Activated gamma-delta T cell (primary cell): ENCODE measurements around the gene KCNMB1.
"Not testable (repeated sequence)": the region's sequence is repeated elsewhere in the genome, so short reads cannot be mapped to it uniquely, and the experiment has no call there.

Source experiments
- DNase-seq: peaks from one replicate; lab custom pipeline; 2025; lab: John Stamatoyannopoulos, UW

KCNMB1 gene

GRCh38 chr5:170377027-170377426 lies 12.1 kb downstream of the KCNMB1 start:
- no peak for DNase-seq

- not testable (repeated sequence) for DNase-seq
Observed at GRCh38 chr5:170376526-170376925, 12.6 kb downstream of the KCNMB1 start.

GRCh38 chr5:170375283-170375682 lies 13.9 kb downstream of the KCNMB1 start:
- DNase-seq, result no peak

GRCh38 chr5:170372971-170373370 lies 16.2 kb downstream of the KCNMB1 start:
- no peak for DNase-seq

GRCh38 chr5:170368586-170368985 lies 20.6 kb downstream of the KCNMB1 start:
- DNase-seq, result no peak

GRCh38 chr5:170366276-170366675 lies 22.9 kb downstream of the KCNMB1 start:
- no peak for DNase-seq

- no peak for DNase-seq
Observed at GRCh38 chr5:170365831-170366230, 23.3 kb downstream of the KCNMB1 start.

GRCh38 chr5:170365011-170365410 lies 24.2 kb downstream of the KCNMB1 start:
- no peak for DNase-seq

GRCh38 chr5:170363671-170364070 lies 25.5 kb downstream of the KCNMB1 start:
- DNase-seq, result no peak

GRCh38 chr5:170362656-170363055 lies 26.5 kb downstream of the KCNMB1 start:
- no peak for DNase-seq

- no peak for DNase-seq
Observed at GRCh38 chr5:170362102-170362501, 27.1 kb downstream of the KCNMB1 start.

- no peak for DNase-seq
Observed at GRCh38 chr5:170361616-170362015, 27.6 kb downstream of the KCNMB1 start.

- no peak for DNase-seq
Observed at GRCh38 chr5:170361116-170361515, 28.1 kb downstream of the KCNMB1 start.

- DNase-seq, result no peak
Observed at GRCh38 chr5:170360709-170361108, 28.5 kb downstream of the KCNMB1 start.

- DNase-seq, result no peak
Observed at GRCh38 chr5:170357955-170358444, 31.2 kb downstream of the KCNMB1 start.

- DNase-seq, result no peak
Observed at GRCh38 chr5:170355601-170356098, 33.5 kb downstream of the KCNMB1 start.

- no peak for DNase-seq
Observed at GRCh38 chr5:170353961-170354360, 35.2 kb downstream of the KCNMB1 start.

- DNase-seq, result no peak
Observed at GRCh38 chr5:170353011-170353761, 36.0 kb downstream of the KCNMB1 start.

GRCh38 chr5:170348137-170348633 lies 41.0 kb downstream of the KCNMB1 start:
- no peak for DNase-seq

GRCh38 chr5:170347022-170347567 lies 42.1 kb downstream of the KCNMB1 start:
- no peak for DNase-seq

- no peak for DNase-seq
Observed at GRCh38 chr5:170345971-170346370, 43.2 kb downstream of the KCNMB1 start.

GRCh38 chr5:170343177-170343576 lies 46.0 kb downstream of the KCNMB1 start:
- no peak for DNase-seq

- no peak for DNase-seq
Observed at GRCh38 chr5:170342153-170342725, 46.9 kb downstream of the KCNMB1 start.
